Measurements from ENCODE around the gene CHMP3. TPM values are rescaled to one million over a fixed set of nuclear protein-coding genes. Genes with fewer than 3 reads are reported as not detected.
"Not testable (repeated sequence)": the region's sequence is repeated elsewhere in the genome, so short reads cannot be mapped to it uniquely, and the experiment has no call there.

CHMP3 gene
- polyA plus RNA-seq, 2 donors, result 46.1 to 111 TPM

DNA sequence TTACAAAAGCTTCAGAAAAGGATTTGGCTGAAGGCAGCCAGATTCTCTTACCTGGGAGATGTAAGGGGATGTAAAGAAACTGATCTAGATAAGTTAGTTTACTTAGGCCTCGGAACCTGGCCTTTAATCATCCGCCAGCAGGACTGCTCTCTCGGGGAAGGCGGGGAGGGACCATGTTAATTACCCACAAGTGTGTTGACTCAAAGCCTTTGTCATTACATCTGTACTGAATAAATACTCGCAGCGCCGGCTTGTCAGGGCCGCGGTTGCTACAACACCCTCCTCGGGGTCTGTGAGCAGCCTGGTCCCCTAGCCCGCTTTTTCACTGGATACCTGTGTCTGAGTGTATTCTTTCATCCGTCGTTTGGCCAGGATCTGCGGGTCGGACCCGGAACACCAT, 6.7 kb downstream of the CHMP3 start:
- 75 to 80% methylated on average over 16 of the region's 16 CpGs for WGBS, 2 donors
- no peaks in the 10 kb centered on the region for H3K27me3 ChIP-seq (ENCODE audit: control insufficient read depth in 1 of 2, insufficient read depth in 2 of 2, low read length in 2 of 2)
- no peaks in the 10 kb centered on the region for H3K4me1 ChIP-seq (ENCODE audit: control insufficient read depth in 2 of 2, insufficient read depth in 2 of 2, low read length in 1 of 2)
- H3K36me3 ChIP-seq (ENCODE audit: control insufficient read depth in 2 of 2, insufficient read depth in 2 of 2, low read length in 1 of 2), result no peaks in the 10 kb centered on the region
- H3K9me3 ChIP-seq (ENCODE audit: control insufficient read depth in 2 of 2, insufficient read depth in 1 of 2, low read depth in 1 of 2, low read length in 1 of 2), result no peaks in the 10 kb centered on the region
- H3K4me3 ChIP-seq (ENCODE audit: low read depth in 1 of 2, low read length in 2 of 2), result no peak overlapping the region
- no peak overlapping the region for H3K27ac ChIP-seq (ENCODE audit: low read depth in 2 of 2, low read length in 1 of 2)

DNA sequence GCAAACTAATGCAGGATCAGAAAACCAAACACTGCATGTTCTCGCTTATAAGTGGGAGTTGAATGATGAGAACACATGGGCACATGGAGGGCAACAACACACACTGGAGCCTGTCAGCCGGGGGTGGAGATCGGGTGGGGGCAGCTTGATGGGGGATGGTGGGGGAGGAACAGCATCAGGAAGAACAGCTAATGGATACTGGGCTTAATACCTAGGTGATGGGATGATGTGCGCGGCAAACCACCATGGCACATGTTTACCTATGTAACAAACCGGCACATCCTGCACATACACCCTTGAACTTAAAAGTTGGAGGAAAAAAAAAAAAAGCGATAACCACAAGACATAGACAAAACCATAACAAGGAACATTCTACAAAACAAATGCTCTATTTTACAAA, 10.4 kb downstream of the CHMP3 start:
- no peaks in the 10 kb centered on the region for H3K4me1 ChIP-seq (ENCODE audit: control insufficient read depth in 2 of 2, insufficient read depth in 2 of 2, low read length in 1 of 2)
- H3K27ac ChIP-seq (ENCODE audit: low read depth in 2 of 2, low read length in 1 of 2), result no peak overlapping the region
- H3K36me3 ChIP-seq (ENCODE audit: control insufficient read depth in 2 of 2, insufficient read depth in 2 of 2, low read length in 1 of 2), result peaks cover 0 to 7% of the 10 kb centered on the region in 2 donors
- 85 to 87% methylated on average over 7 of the region's 7 CpGs for WGBS, 2 donors
- no peak overlapping the region for H3K4me3 ChIP-seq (ENCODE audit: low read depth in 1 of 2, low read length in 2 of 2)
- H3K9me3 ChIP-seq (ENCODE audit: control insufficient read depth in 2 of 2, insufficient read depth in 1 of 2, low read depth in 1 of 2, low read length in 1 of 2), result peaks cover 0 to 7% of the 10 kb centered on the region in 2 donors
- no peaks in the 10 kb centered on the region for H3K27me3 ChIP-seq (ENCODE audit: control insufficient read depth in 1 of 2, insufficient read depth in 2 of 2, low read length in 2 of 2)

DNA sequence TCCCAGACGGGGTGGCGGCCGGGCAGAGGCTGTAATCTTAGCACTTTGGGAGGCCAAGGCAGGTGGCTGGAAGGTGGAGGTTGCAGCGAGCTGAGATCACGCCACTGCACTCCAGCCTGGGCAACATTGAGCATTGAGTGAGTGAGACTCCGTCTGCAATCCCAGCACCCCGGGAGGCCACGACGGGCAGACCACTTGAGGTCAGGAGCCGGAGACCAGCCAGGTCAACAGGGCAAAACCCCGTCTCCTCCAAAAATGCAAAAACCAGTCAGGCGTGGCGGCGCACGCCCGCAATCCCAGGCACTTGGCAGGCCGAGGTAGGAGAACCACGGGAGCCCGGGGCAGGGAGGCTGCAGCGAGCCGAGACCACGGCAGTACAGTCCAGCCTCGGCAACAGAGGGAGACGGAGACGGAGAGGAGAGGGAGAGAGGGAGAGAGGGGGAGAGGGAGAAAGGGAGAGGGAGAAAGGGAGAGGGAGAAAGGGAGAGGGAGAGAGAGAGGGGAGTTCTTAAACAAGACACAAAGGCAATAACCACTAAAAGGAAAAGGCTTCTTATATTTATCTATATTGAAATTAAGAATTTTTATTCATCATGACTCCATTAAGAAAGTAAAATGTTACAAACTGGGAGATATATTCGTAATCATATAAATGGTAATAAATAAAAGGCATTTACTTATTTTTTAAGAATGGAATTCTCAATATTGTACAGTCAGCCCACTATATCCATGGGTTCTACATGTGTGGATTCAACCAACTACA, 13.1 kb downstream of the CHMP3 start:
- not testable (repeated sequence) for H3K27me3 ChIP-seq (ENCODE audit: control insufficient read depth in 1 of 2, insufficient read depth in 2 of 2, low read length in 2 of 2); H3K4me3 ChIP-seq (ENCODE audit: low read depth in 1 of 2, low read length in 2 of 2); H3K27ac ChIP-seq (ENCODE audit: low read depth in 2 of 2, low read length in 1 of 2); H3K36me3 ChIP-seq (ENCODE audit: control insufficient read depth in 2 of 2, insufficient read depth in 2 of 2, low read length in 1 of 2); H3K4me1 ChIP-seq (ENCODE audit: control insufficient read depth in 2 of 2, insufficient read depth in 2 of 2, low read length in 1 of 2); H3K9me3 ChIP-seq (ENCODE audit: control insufficient read depth in 2 of 2, insufficient read depth in 1 of 2, low read depth in 1 of 2, low read length in 1 of 2)
- WGBS, 2 donors, result 97 to 99% methylated on average over 26 of the region's 26 CpGs

DNA sequence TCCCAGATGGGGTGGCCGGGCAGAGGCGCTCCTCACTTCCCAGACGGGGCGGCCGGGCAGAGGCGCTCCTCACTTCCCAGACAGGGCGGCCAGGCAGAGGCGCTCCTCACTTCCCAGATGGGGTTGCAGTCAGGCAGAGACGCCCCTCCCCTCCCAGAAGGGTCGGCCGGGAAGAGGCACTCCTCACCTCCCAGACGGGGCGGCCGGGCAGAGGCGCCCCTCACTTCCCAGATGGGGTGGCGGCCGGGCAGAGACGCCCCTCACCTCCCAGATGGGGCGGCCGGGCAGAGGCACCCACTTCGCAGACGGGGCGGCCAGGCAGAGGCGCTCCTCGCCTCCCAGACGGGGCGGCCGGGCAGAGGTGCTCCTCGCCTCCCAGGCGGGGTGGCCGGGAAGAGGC, 13.8 kb downstream of the CHMP3 start:
- not testable (repeated sequence) for H3K36me3 ChIP-seq (ENCODE audit: control insufficient read depth in 2 of 2, insufficient read depth in 2 of 2, low read length in 1 of 2); H3K4me3 ChIP-seq (ENCODE audit: low read depth in 1 of 2, low read length in 2 of 2); H3K4me1 ChIP-seq (ENCODE audit: control insufficient read depth in 2 of 2, insufficient read depth in 2 of 2, low read length in 1 of 2); H3K27ac ChIP-seq (ENCODE audit: low read depth in 2 of 2, low read length in 1 of 2); H3K27me3 ChIP-seq (ENCODE audit: control insufficient read depth in 1 of 2, insufficient read depth in 2 of 2, low read length in 2 of 2); H3K9me3 ChIP-seq (ENCODE audit: control insufficient read depth in 2 of 2, insufficient read depth in 1 of 2, low read depth in 1 of 2, low read length in 1 of 2)
- 98 to 99% methylated on average over 25 to 31 of the region's 31 CpGs for WGBS, 2 donors

DNA sequence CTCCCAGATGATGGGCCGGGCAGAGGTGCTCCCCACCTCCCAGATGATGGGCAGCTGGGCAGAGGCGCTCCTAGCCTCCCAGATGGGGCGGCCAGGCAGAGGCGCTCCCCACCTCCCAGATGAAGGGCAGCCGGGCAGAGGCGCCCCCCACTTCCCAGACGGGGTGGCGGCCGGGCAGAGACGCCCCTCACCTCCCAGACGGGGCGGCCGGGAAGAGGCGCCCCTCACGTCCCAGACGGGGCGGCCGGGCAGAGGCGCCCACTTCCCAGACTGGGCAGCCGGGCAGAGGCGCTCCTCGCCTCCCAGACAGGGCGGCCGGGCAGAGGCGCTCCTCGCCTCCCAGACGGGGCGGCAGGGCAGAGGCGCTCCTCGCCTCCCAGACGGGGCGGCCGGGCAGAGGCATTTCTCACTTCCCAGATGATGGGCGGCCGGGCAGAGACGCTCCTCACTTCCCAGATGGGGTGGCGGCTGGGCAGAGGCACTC, 14.3 kb downstream of the CHMP3 start:
- not testable (repeated sequence) for H3K36me3 ChIP-seq (ENCODE audit: control insufficient read depth in 2 of 2, insufficient read depth in 2 of 2, low read length in 1 of 2); H3K27me3 ChIP-seq (ENCODE audit: control insufficient read depth in 1 of 2, insufficient read depth in 2 of 2, low read length in 2 of 2); H3K4me3 ChIP-seq (ENCODE audit: low read depth in 1 of 2, low read length in 2 of 2); H3K27ac ChIP-seq (ENCODE audit: low read depth in 2 of 2, low read length in 1 of 2); H3K4me1 ChIP-seq (ENCODE audit: control insufficient read depth in 2 of 2, insufficient read depth in 2 of 2, low read length in 1 of 2); H3K9me3 ChIP-seq (ENCODE audit: control insufficient read depth in 2 of 2, insufficient read depth in 1 of 2, low read depth in 1 of 2, low read length in 1 of 2)
- 94 to 97% methylated on average over 37 of the region's 37 CpGs for WGBS, 2 donors

DNA sequence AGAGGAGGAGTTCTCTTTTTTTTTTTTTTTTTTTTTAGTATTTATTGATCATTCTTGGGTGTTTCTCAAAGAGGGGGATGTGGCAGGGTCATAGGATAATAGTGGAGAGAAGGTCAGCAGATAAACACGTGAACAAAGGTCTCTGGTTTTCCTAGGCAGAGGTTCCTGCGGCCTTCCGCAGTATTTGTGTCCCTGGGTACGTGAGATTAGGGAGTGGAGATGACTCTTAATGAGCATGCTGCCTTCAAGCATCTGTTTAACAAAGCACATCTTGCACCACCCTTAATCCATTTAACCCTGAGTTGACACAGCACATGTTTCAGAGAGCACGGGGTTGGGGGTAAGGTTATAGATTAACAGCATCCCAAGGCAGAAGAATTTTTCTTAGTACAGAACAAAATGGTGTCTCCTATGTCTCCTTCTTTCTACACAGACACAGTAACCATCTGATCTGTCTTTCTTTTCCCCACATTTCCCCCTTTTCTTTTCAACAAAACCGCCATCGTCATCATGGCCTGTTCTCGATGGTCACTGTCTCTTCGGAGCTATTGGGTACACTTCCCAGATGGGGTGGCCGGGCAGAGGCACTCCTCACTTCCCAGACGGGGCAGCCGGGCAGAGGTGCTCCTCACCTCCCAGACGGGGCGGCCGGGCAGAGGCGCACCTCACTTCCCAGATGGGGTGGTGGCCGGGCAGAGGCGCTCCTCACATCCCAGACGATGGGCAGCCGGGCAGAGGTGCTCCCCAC, 14.9 kb downstream of the CHMP3 start:
- WGBS, 2 donors, result 96 to 98% methylated on average over 19 to 20 of the region's 20 CpGs
- not testable (repeated sequence) for H3K4me1 ChIP-seq (ENCODE audit: control insufficient read depth in 2 of 2, insufficient read depth in 2 of 2, low read length in 1 of 2); H3K27me3 ChIP-seq (ENCODE audit: control insufficient read depth in 1 of 2, insufficient read depth in 2 of 2, low read length in 2 of 2); H3K4me3 ChIP-seq (ENCODE audit: low read depth in 1 of 2, low read length in 2 of 2); H3K27ac ChIP-seq (ENCODE audit: low read depth in 2 of 2, low read length in 1 of 2); H3K9me3 ChIP-seq (ENCODE audit: control insufficient read depth in 2 of 2, insufficient read depth in 1 of 2, low read depth in 1 of 2, low read length in 1 of 2); H3K36me3 ChIP-seq (ENCODE audit: control insufficient read depth in 2 of 2, insufficient read depth in 2 of 2, low read length in 1 of 2)

DNA sequence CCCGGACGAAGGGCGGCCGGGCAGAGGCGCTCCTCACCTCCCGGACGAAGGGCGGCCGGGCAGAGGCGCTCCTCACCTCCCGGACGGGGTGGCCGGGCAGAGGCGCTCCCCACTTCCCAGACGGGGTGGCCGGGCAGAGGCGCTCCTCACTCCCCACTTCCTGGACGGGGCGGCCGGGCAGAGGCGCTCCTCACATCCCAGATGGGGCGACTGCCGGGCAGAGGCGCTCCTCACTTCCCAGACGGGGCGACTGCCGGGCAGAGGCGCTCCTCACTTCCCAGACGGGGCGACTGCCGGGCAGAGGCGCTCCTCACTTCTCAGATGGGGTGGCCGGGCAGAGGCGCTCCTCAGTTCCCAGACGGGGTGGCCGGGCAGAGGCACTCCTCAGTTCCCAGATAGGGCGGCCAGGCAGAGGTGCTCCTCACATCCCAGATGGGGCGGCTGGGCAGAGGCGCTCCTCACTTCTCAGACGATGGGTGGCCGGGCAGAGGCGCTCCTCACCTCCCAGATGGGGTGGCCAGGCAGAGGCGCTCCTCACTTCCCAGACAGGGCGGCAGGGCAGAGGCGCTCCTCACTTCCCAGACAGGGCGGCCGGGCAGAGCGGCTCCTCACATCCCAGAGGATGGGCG, 17.8 kb downstream of the CHMP3 start:
- H3K4me3 ChIP-seq (ENCODE audit: low read depth in 1 of 2, low read length in 2 of 2); H3K27ac ChIP-seq (ENCODE audit: low read depth in 2 of 2, low read length in 1 of 2); H3K4me1 ChIP-seq (ENCODE audit: control insufficient read depth in 2 of 2, insufficient read depth in 2 of 2, low read length in 1 of 2); H3K36me3 ChIP-seq (ENCODE audit: control insufficient read depth in 2 of 2, insufficient read depth in 2 of 2, low read length in 1 of 2); H3K27me3 ChIP-seq (ENCODE audit: control insufficient read depth in 1 of 2, insufficient read depth in 2 of 2, low read length in 2 of 2); H3K9me3 ChIP-seq (ENCODE audit: control insufficient read depth in 2 of 2, insufficient read depth in 1 of 2, low read depth in 1 of 2, low read length in 1 of 2): not testable (repeated sequence)
- 95 to 97% methylated on average over 31 to 47 of the region's 49 CpGs for WGBS, 2 donors

DNA sequence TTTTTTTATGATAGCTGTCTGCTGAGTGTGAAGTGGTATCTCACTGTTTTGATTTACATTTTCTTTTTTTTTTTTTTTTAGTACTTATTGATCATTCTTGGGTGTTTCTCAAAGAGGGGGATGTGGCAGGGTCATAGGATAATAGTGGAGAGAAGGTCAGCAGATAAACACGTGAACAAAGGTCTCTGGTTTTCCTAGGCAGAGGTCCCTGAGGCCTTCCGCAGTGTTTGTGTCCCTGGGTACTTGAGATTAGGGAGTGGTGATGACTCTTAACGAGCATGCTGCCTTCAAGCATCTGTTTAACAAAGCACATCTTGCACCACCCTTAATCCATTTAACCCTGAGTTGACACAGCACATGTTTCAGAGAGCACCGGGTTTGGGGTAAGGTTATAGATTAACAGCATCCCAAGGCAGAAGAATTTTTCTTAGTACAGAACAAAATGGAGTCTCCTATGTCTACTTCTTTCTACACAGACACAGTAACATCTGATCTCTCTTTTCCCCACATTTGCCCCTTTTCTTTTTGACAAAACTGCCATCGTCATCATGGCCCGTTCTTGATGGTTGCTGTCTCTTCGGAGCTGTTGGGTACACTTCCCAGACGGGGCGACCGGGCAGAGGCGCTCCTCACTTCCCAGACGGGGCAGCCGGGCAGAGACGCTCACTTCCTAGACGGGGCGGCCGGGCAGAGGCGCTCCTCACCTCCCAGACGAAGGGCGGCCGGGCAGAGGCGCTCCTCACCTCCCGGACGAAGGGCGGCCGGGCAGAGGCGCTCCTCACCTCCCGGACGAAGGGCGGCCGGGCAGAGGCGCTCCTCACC, 18.8 kb downstream of the CHMP3 start:
- not testable (repeated sequence) for H3K27me3 ChIP-seq (ENCODE audit: control insufficient read depth in 1 of 2, insufficient read depth in 2 of 2, low read length in 2 of 2); H3K36me3 ChIP-seq (ENCODE audit: control insufficient read depth in 2 of 2, insufficient read depth in 2 of 2, low read length in 1 of 2)
- 92 to 94% methylated on average over 20 to 23 of the region's 32 CpGs for WGBS, 2 donors

DNA sequence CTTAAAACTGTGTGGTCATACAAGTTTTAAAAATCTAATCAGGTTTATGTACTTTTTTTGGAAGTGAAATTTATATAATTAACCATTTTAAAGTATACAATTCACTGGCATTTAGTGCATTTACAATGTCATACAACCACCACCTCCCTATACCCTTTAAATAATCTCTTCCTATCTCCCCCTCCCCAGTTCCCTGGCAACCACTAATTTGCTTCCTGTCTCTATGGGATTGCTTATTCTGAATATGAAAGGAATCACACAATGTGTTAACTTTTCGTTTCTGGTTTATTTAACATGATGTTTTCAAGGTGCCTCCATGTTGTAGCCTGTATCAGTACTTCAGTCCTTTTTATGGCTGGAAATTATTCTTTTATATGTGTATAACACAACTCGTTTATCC, 19.4 kb downstream of the CHMP3 start:
- Histone ChIP-seq H3K4me1 (ENCODE audit: control insufficient read depth in 2 of 2, insufficient read depth in 2 of 2, low read length in 1 of 2) (no peaks in the 10 kb centered on the region), H3K27me3 (ENCODE audit: control insufficient read depth in 1 of 2, insufficient read depth in 2 of 2, low read length in 2 of 2) (no peaks in the 10 kb centered on the region), H3K4me3 (ENCODE audit: low read depth in 1 of 2, low read length in 2 of 2) (no peak overlapping the region), H3K9me3 (ENCODE audit: control insufficient read depth in 2 of 2, insufficient read depth in 1 of 2, low read depth in 1 of 2, low read length in 1 of 2) (peaks cover 0 to 3% of the 10 kb centered on the region in 2 donors), H3K36me3 (ENCODE audit: control insufficient read depth in 2 of 2, insufficient read depth in 2 of 2, low read length in 1 of 2) (peaks cover 0 to 2% of the 10 kb centered on the region in 2 donors), H3K27ac (ENCODE audit: low read depth in 2 of 2, low read length in 1 of 2) (no peak overlapping the region)
- 81 to 83% methylated on average over 2 of the region's 2 CpGs for WGBS, 2 donors

More for the DNA sequence above, 18.8 kb downstream of the CHMP3 start:
- not testable (repeated sequence) for H3K4me3 ChIP-seq (ENCODE audit: low read depth in 1 of 2, low read length in 2 of 2); H3K4me1 ChIP-seq (ENCODE audit: control insufficient read depth in 2 of 2, insufficient read depth in 2 of 2, low read length in 1 of 2); H3K27ac ChIP-seq (ENCODE audit: low read depth in 2 of 2, low read length in 1 of 2); H3K9me3 ChIP-seq (ENCODE audit: control insufficient read depth in 2 of 2, insufficient read depth in 1 of 2, low read depth in 1 of 2, low read length in 1 of 2)
